GM12878 (cell line): ENCODE results near the gene ANO6. TPM values are rescaled to one million over a fixed set of nuclear protein-coding genes. Genes with fewer than 3 reads are reported as not detected.

ENCODE experiments used
- ATAC-seq: fragments of 200-7000 bp; cut with Tn5 transposase; 3 replicates; pipeline ENCODE4 v1.9.1; 2020; ENCODE audit warnings: mild to moderate bottlenecking, moderate library complexity
- BruUV-seq: library from RNA; stranded (reverse); fragments of 400-500 nt; replicated peaks from 2 replicates; lab custom pipeline; 2021; lab: Mats Ljungman, UMichigan
- CTCF ChIA-PET: fragments of 300-600 bp; sonication (Branson Sonifier 250); formaldehyde crosslinking; extraction: SDS; loops from one replicate; lab custom pipeline; 2021; ENCODE audit warnings: inconsistent platforms; lab: Yijun Ruan, JAX
- POLR2A ChIA-PET: fragments of 350-600 bp; formaldehyde crosslinking; extraction: SDS; loops from one replicate; lab custom pipeline; 2021; ENCODE audit warnings: inconsistent platforms; lab: Charles Lee
- RAD21 ChIA-PET: fragments of 300-600 bp; sonication (Branson Sonifier 250); formaldehyde crosslinking; loops from one replicate; lab custom pipeline; 2023; ENCODE audit warnings: antibody characterized with exemption; ENCODE audit not compliant: unreplicated experiment; lab: Charles Lee
- SMC1A ChIA-PET: fragments of 300-600 bp; sonication (Branson Sonifier 250); formaldehyde crosslinking; loops from one replicate; lab custom pipeline; 2023; ENCODE audit not compliant: unreplicated experiment, uncharacterized antibody; lab: Charles Lee
- DNase-seq: peaks from one replicate; pipeline ENCODE4 v3.0.0-alpha.2; 2011; ENCODE audit warnings: low read depth, low spot score
- FAIRE-seq: peaks from 3 replicates; lab custom pipeline; 2011; peaks lifted over from hg19 to GRCh38; lab: Jason Lieb, UNC
- H2AFZ ChIP-seq: 2 replicates; pipeline ENCODE4 v1.6.0; 2011; ENCODE audit warnings: low read depth, low read length, control low read depth; ENCODE audit not compliant: control insufficient read depth
- H3K27ac ChIP-seq: 2 replicates; pipeline ENCODE4 v1.5.1; 2011; ENCODE audit warnings: control low read depth; ENCODE audit not compliant: control insufficient read depth, insufficient read depth
- H3K27me3 ChIP-seq, 2 experiments: replicated peaks in 1 of 2; 2 replicates each; pipeline versions ENCODE4 v1.6.0 to v1.6.1; 2011; ENCODE audit warnings: low read length in 1 of 2; ENCODE audit not compliant: control insufficient read depth in 2 of 2, insufficient read depth in 2 of 2
- H3K36me3 ChIP-seq, 2 experiments: 2 replicates each; pipeline ENCODE4 v1.5.1; 2011; ENCODE audit warnings: low read length in 1 of 2; ENCODE audit not compliant: control insufficient read depth in 2 of 2, insufficient read depth in 2 of 2
- H3K4me1 ChIP-seq: 2 replicates; pipeline ENCODE4 v1.6.1; 2011; ENCODE audit warnings: mild to moderate bottlenecking, low read length, moderate library complexity, mixed read lengths; ENCODE audit not compliant: control insufficient read depth, insufficient read depth
- H3K4me2 ChIP-seq: 2 replicates; pipeline ENCODE4 v1.6.0; 2011; ENCODE audit warnings: control low read depth; ENCODE audit not compliant: control insufficient read depth, insufficient read depth
- H3K4me3 ChIP-seq: fragments of 200-600 bp; sonication (generic); 2 replicates; pipeline ENCODE4 v1.5.1; 2016
- H3K79me2 ChIP-seq: 2 replicates; pipeline ENCODE4 v1.6.0; 2011; ENCODE audit warnings: low read length; ENCODE audit not compliant: control insufficient read depth, insufficient read depth
- H3K9ac ChIP-seq: 2 replicates; pipeline ENCODE4 v1.8.0; 2011; ENCODE audit warnings: low read length, control low read depth, mixed read lengths; ENCODE audit not compliant: control insufficient read depth, insufficient read depth
- H3K9me3 ChIP-seq: replicated peaks from 3 replicates; pipeline ENCODE4 v1.5.1; 2011; ENCODE audit warnings: mild to moderate bottlenecking, low read length; ENCODE audit not compliant: control insufficient read depth, insufficient read depth
- H4K20me1 ChIP-seq: 2 replicates; pipeline ENCODE4 v1.6.0; 2011; ENCODE audit not compliant: control insufficient read depth, insufficient read depth
- BCLAF1 ChIP-seq: fragments of 450-650 bp; IDR thresholded peaks from 2 replicates; pipeline ENCODE4 v1.6.1; 2017; ENCODE audit warnings: antibody characterized with exemption, mild to moderate bottlenecking, moderate library complexity
- EGR1 ChIP-seq, 2 experiments: IDR thresholded peaks; 1 replicate in 1 of 2; 2 replicates in 1 of 2; pipeline ENCODE4 v1.6.1; 2011 to 2012; ENCODE audit warnings: low read depth in 2 of 2, low read length in 2 of 2, borderline replicate concordance in 1 of 2, mild to moderate bottlenecking in 1 of 2, moderate library complexity in 1 of 2
- IKZF1 ChIP-seq: fragments of 450-650 bp; conservative IDR thresholded peaks from 2 replicates; pipeline ENCODE4 v1.6.1; 2017; ENCODE audit warnings: antibody characterized with exemption, mild to moderate bottlenecking
- NFIC ChIP-seq: IDR thresholded peaks from 2 replicates; pipeline ENCODE4 v1.6.1; 2012; ENCODE audit warnings: low read depth, mild to moderate bottlenecking, inconsistent platforms, low read length, moderate library complexity
- SRF ChIP-seq, 2 experiments: IDR thresholded peaks; 2 replicates each; pipeline ENCODE4 v1.6.1; 2011; ENCODE audit warnings: low read depth in 2 of 2, low read length in 2 of 2, mild to moderate bottlenecking in 1 of 2, moderate library complexity in 1 of 2
- WGBS: methylation state at CpG from one replicate; pipeline ENCODE4 v1.1.6; 2016; ENCODE audit warnings: low lambda C conversion rate; ENCODE audit not compliant: insufficient replicate concordance, insufficient coverage; ENCODE audit errors: missing lambda C conversion rate; 5-methylcytosine and 5-hydroxymethylcytosine counted together
- in situ Hi-C: fragments of 300-500 bp; cut with MboI; formaldehyde crosslinking; loops from 9 replicates; pipeline ENCODE4 v1.14.3; 2018; ENCODE audit warnings: mixed read lengths
- intact Hi-C: fragments of 100-400 bp; cut with micrococcal nuclease; formaldehyde crosslinking; loops from one replicate; pipeline ENCODE4 v1.14.2; 2022; ENCODE audit not compliant: unreplicated experiment
- polyA plus RNA-seq, 11 experiments: library from polyadenylated mRNA; depleted of rRNA in 4 of 11; unstranded in 6 of 11; stranded (reverse) in 5 of 11; fragments of >200 nt; fragmentation: Nextera tagmentation in 4 of 11; fragmentation: Illumina TruSeq in 1 of 11; extraction: Ambion mirVana in 4 of 11; extraction: Trizol in 1 of 11; gene quantifications; 1 replicate in 1 of 11; 2 replicates in 10 of 11; pipeline versions ENCODE4 v1.2.1 to v1.2.3, GENCODE V29; 2011 to 2016; ENCODE audit warnings: inconsistent platforms in 2 of 11, missing spikeins in 2 of 11, low read depth in 1 of 11
- total RNA-seq, 4 experiments: library from RNA; depleted of rRNA in 3 of 4; stranded (reverse); fragments of >200 nt in 3 of 4; fragmentation: Illumina TruSeq in 1 of 4; extraction: Trizol in 1 of 4; gene quantifications; 2 replicates each; pipeline versions ENCODE4 v1.2.1 to v1.2.3, GENCODE V29; 2013 to 2021

ANO6 gene
- total and polyA plus RNA-seq, 10 of the 15 experiments (the other 5 are each of a cell fraction or from before 2014, with no cell fraction given), result 4.6 to 30.3 (median 26.0) TPM

GRCh38 chr12:45303945-45304344 is 88.0 kb downstream of the ANO6 start (continued):
- TF ChIP-seq IKZF1 (no peak), BCLAF1 (no peak), EGR1 (IDR thresholded peaks at IDR 0.05; ENCODE audit: borderline replicate concordance in 1 of 2, low read depth in 2 of 2, low read length in 2 of 2) (no peak)

GRCh38 chr12:45304514-45305178 is 88.8 kb downstream of the ANO6 start:
- Histone ChIP-seq H3K4me2 (no peak overlapping the region), H2AFZ (no peak overlapping the region), H3K4me1 (no peaks in the 10 kb centered on the region), H3K36me3 (no peaks in the 10 kb centered on the region; a peak in 1 of 4 replicates), H3K27ac (no peak overlapping the region), H3K79me2 (no peaks in the 10 kb centered on the region), H4K20me1 (no peaks in the 10 kb centered on the region), H3K9ac (no peak overlapping the region), H3K9me3 (no peaks in the 10 kb centered on the region), H3K4me3 (no peak overlapping the region), H3K27me3 (no peaks in the 10 kb centered on the region)
- ChIA-PET RAD21 (interaction anchor here (0.6 kb wide), 1 partner anchor 79 kb away, joined by 3 read pairs; no protein-coding TSS in a partner anchor), CTCF (interaction anchor here (0.7 kb wide), 1 partner anchor 997 kb away, joined by 3 read pairs; no protein-coding TSS in a partner anchor), POLR2A (no interaction called here), SMC1A (no interaction called here)
- ATAC-seq (no peak), DNase-seq (no peak), FAIRE-seq (no peak)
- in situ Hi-C loops, result no loop called here
- BruUV-seq, result no TSS peak
- intact Hi-C loops, result no loop called here
- over 99% methylated on average over 5 of the region's 5 CpGs for WGBS
- TF ChIP-seq SRF (IDR thresholded peaks at IDR 0.05; ENCODE audit: low read depth in 2 of 2, low read length in 2 of 2) (no peak), NFIC (no peak)
